HepG2 (cell line): ENCODE data around the gene ICAM5. TPM values are rescaled to one million over a fixed set of nuclear protein-coding genes. Genes with fewer than 3 reads are reported as not detected.

Source experiments
- FOXJ3 ChIP-seq: sonication (generic); formaldehyde crosslinking; IDR thresholded peaks from 2 replicates; pipeline ENCODE4 v1.4.0; 2020; ENCODE audit warnings: missing genetic modification reagents, mild to moderate bottlenecking, borderline replicate concordance
- HDAC1 ChIP-seq: sonication (generic); formaldehyde crosslinking; IDR thresholded peaks from 2 replicates; pipeline ENCODE4 v1.5.1; 2020; ENCODE audit warnings: mild to moderate bottlenecking, missing genetic modification reagents
- ISL2 ChIP-seq: sonication (generic); formaldehyde crosslinking; IDR thresholded peaks from 2 replicates; pipeline ENCODE4 v1.5.0; 2020; ENCODE audit warnings: missing genetic modification reagents
- NFRKB ChIP-seq: fragments of 450-650 bp; IDR thresholded peaks from 2 replicates; pipeline ENCODE4 v1.6.1; 2017
- SMAD1 ChIP-seq: sonication (generic); formaldehyde crosslinking; IDR thresholded peaks from 2 replicates; pipeline ENCODE4 v1.4.0; 2020; ENCODE audit warnings: missing genetic modification reagents, low read depth, mild to moderate bottlenecking, borderline replicate concordance
- SP2 ChIP-seq: sonication (generic); formaldehyde crosslinking; IDR thresholded peaks from 2 replicates; pipeline ENCODE4 v1.5.1; 2020; ENCODE audit warnings: mild to moderate bottlenecking, missing genetic modification reagents
- TOPORS ChIP-seq: sonication (generic); formaldehyde crosslinking; IDR thresholded peaks from 2 replicates; pipeline ENCODE4 v1.8.0; 2023; ENCODE audit warnings: mild to moderate bottlenecking, missing genetic modification reagents
- ZNF138 ChIP-seq: sonication (generic); formaldehyde crosslinking; IDR thresholded peaks from 2 replicates; pipeline ENCODE4 v1.5.0; 2020; ENCODE audit warnings: mild to moderate bottlenecking, low read depth, missing genetic modification reagents
- ZNF652 ChIP-seq: IDR thresholded peaks from 2 replicates; pipeline ENCODE4 v1.6.1; 2016; ENCODE audit warnings: low read depth, borderline replicate concordance
- polyA plus RNA-seq, 8 experiments: library from polyadenylated mRNA; depleted of rRNA in 3 of 8; stranded (reverse) in 7 of 8; unstranded in 1 of 8; fragments of >200 nt; fragmentation: Illumina TruSeq in 4 of 8; extraction: Trizol in 4 of 8; gene quantifications; 2 replicates each; pipeline versions ENCODE4 v1.2.1 to v1.2.3, GENCODE V29; 2011 to 2016; ENCODE audit warnings: low read depth in 4 of 8, missing spikeins in 1 of 8, mixed read lengths in 1 of 8; ENCODE audit not compliant: insufficient read depth in 1 of 8
- total RNA-seq, 5 experiments: library from RNA; depleted of rRNA; stranded (reverse); fragments of >200 nt; fragmentation: Illumina TruSeq; extraction: Trizol; gene quantifications; 2 replicates each; pipeline ENCODE4 v1.2.3, GENCODE V29; 2016; ENCODE audit warnings: low read depth in 1 of 5
- TF ChIP-seq, protein P1 (sequence below): sonication (generic); formaldehyde crosslinking; IDR thresholded peaks from 2 replicates; pipeline ENCODE4 v1.4.0; 2020; ENCODE audit warnings: missing genetic modification reagents, mild to moderate bottlenecking, borderline replicate concordance
- TF ChIP-seq, protein P2 (sequence below): sonication (generic); formaldehyde crosslinking; IDR thresholded peaks from 2 replicates; pipeline ENCODE4 v1.4.0; 2020; ENCODE audit warnings: mild to moderate bottlenecking, missing genetic modification reagents
- TF ChIP-seq, protein P3 (sequence below), 2 experiments: sonication (generic) in 1 of 2; formaldehyde crosslinking in 1 of 2; IDR thresholded peaks; 2 replicates each; pipeline versions ENCODE4 v1.4.0 to v1.6.1; 2018 to 2020; ENCODE audit warnings: missing genetic modification reagents in 2 of 2, borderline replicate concordance in 1 of 2, low read depth in 1 of 2, mild to moderate bottlenecking in 1 of 2, missing biosample characterization in 1 of 2
- TF ChIP-seq, protein P4 (sequence below): sonication (generic); formaldehyde crosslinking; IDR thresholded peaks from 2 replicates; pipeline ENCODE4 v1.5.0; 2020; ENCODE audit warnings: mild to moderate bottlenecking, missing genetic modification reagents, borderline replicate concordance

ICAM5 gene
- total and polyA plus RNA-seq, 2 of the 13 experiments (the other 11 are each of a cell fraction or from before 2014, with no cell fraction given): 0.46 to 1.6 TPM

DNA sequence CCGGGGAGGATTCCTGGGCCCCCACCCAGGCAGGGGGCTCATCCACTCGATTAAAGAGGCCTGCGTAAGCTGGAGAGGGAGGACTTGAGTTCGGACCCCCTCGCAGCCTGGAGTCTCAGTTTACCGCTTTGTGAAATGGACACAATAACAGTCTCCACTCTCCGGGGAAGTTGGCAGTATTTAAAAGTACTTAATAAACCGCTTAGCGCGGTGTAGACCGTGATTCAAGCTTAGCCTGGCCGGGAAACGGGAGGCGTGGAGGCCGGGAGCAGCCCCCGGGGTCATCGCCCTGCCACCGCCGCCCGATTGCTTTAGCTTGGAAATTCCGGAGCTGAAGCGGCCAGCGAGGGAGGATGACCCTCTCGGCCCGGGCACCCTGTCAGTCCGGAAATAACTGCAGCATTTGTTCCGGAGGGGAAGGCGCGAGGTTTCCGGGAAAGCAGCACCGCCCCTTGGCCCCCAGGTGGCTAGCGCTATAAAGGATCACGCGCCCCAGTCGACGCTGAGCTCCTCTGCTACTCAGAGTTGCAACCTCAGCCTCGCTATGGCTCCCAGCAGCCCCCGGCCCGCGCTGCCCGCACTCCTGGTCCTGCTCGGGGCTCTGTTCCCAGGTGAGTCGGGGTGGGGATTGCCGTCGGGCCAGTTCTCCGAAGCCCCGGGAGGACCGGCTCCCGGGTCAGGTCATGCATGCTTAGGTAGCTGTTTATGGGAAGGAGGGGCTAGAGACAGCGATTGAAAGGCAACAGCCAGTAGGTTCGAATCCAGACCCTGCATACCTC lies 18.9 kb upstream of the ICAM5 start, which contains the start of gene ICAM1 (continued):
- TF ChIP-seq, protein P1, sequence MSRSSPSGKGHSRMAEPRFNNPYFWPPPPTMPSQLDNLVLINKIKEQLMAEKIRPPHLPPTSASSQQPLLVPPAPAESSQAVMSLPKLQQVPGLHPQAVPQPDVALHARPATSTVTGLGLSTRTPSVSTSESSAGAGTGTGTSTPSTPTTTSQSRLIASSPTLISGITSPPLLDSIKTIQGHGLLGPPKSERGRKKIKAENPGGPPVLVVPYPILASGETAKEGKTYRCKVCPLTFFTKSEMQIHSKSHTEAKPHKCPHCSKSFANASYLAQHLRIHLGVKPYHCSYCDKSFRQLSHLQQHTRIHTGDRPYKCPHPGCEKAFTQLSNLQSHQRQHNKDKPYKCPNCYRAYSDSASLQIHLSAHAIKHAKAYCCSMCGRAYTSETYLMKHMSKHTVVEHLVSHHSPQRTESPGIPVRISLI: 0 out of 2 replicates have a peak, but pooled peaks have one; percentile 16
- TF ChIP-seq ISL2 (CRISPR knock-in tag) (peak; percentile 70), ZNF652 (CRISPR knock-in tag) (peak; percentile 27; the same call in 1 of the 2 replicates), FOXJ3 (CRISPR knock-in tag) (0 out of 2 replicates have a peak, but pooled peaks have one; percentile 43), TOPORS (CRISPR knock-in tag) (no peak), ZNF138 (peak; percentile 85), SMAD1 (CRISPR knock-in tag) (no peak), SP2 (peak; percentile 67), NFRKB (no peak), HDAC1 (CRISPR knock-in tag) (peak; percentile 91)
- TF ChIP-seq, protein P2, sequence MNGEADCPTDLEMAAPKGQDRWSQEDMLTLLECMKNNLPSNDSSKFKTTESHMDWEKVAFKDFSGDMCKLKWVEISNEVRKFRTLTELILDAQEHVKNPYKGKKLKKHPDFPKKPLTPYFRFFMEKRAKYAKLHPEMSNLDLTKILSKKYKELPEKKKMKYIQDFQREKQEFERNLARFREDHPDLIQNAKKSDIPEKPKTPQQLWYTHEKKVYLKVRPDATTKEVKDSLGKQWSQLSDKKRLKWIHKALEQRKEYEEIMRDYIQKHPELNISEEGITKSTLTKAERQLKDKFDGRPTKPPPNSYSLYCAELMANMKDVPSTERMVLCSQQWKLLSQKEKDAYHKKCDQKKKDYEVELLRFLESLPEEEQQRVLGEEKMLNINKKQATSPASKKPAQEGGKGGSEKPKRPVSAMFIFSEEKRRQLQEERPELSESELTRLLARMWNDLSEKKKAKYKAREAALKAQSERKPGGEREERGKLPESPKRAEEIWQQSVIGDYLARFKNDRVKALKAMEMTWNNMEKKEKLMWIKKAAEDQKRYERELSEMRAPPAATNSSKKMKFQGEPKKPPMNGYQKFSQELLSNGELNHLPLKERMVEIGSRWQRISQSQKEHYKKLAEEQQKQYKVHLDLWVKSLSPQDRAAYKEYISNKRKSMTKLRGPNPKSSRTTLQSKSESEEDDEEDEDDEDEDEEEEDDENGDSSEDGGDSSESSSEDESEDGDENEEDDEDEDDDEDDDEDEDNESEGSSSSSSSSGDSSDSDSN (CRISPR knock-in tag): peak; percentile 88
- TF ChIP-seq, protein P3, sequence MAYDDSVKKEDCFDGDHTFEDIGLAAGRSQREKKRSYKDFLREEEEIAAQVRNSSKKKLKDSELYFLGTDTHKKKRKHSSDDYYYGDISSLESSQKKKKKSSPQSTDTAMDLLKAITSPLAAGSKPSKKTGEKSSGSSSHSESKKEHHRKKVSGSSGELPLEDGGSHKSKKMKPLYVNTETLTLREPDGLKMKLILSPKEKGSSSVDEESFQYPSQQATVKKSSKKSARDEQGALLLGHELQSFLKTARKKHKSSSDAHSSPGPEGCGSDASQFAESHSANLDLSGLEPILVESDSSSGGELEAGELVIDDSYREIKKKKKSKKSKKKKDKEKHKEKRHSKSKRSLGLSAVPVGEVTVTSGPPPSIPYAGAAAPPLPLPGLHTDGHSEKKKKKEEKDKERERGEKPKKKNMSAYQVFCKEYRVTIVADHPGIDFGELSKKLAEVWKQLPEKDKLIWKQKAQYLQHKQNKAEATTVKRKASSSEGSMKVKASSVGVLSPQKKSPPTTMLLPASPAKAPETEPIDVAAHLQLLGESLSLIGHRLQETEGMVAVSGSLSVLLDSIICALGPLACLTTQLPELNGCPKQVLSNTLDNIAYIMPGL (CRISPR knock-in tag; IDR thresholded peaks at IDR 0.05; ENCODE audit: borderline replicate concordance in 1 of 2, low read depth in 1 of 2): 0 out of 4 replicates have a peak, but pooled peaks of 1 of the 2 experiments have one; percentile 83
- TF ChIP-seq, protein P4, sequence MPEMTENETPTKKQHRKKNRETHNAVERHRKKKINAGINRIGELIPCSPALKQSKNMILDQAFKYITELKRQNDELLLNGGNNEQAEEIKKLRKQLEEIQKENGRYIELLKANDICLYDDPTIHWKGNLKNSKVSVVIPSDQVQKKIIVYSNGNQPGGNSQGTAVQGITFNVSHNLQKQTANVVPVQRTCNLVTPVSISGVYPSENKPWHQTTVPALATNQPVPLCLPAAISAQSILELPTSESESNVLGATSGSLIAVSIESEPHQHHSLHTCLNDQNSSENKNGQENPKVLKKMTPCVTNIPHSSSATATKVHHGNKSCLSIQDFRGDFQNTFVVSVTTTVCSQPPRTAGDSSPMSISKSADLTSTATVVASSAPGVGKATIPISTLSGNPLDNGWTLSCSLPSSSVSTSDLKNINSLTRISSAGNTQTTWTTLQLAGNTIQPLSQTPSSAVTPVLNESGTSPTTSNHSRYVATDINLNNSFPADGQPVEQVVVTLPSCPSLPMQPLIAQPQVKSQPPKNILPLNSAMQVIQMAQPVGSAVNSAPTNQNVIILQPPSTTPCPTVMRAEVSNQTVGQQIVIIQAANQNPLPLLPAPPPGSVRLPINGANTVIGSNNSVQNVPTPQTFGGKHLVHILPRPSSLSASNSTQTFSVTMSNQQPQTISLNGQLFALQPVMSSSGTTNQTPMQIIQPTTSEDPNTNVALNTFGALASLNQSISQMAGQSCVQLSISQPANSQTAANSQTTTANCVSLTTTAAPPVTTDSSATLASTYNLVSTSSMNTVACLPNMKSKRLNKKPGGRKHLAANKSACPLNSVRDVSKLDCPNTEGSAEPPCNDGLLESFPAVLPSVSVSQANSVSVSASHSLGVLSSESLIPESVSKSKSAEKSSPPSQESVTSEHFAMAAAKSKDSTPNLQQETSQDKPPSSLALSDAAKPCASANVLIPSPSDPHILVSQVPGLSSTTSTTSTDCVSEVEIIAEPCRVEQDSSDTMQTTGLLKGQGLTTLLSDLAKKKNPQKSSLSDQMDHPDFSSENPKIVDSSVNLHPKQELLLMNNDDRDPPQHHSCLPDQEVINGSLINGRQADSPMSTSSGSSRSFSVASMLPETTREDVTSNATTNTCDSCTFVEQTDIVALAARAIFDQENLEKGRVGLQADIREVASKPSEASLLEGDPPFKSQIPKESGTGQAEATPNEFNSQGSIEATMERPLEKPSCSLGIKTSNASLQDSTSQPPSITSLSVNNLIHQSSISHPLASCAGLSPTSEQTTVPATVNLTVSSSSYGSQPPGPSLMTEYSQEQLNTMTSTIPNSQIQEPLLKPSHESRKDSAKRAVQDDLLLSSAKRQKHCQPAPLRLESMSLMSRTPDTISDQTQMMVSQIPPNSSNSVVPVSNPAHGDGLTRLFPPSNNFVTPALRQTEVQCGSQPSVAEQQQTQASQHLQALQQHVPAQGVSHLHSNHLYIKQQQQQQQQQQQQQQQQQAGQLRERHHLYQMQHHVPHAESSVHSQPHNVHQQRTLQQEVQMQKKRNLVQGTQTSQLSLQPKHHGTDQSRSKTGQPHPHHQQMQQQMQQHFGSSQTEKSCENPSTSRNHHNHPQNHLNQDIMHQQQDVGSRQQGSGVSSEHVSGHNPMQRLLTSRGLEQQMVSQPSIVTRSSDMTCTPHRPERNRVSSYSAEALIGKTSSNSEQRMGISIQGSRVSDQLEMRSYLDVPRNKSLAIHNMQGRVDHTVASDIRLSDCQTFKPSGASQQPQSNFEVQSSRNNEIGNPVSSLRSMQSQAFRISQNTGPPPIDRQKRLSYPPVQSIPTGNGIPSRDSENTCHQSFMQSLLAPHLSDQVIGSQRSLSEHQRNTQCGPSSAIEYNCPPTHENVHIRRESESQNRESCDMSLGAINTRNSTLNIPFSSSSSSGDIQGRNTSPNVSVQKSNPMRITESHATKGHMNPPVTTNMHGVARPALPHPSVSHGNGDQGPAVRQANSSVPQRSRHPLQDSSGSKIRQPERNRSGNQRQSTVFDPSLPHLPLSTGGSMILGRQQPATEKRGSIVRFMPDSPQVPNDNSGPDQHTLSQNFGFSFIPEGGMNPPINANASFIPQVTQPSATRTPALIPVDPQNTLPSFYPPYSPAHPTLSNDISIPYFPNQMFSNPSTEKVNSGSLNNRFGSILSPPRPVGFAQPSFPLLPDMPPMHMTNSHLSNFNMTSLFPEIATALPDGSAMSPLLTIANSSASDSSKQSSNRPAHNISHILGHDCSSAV (CRISPR knock-in tag): no peak
